Esophagus squamous epithelium (tissue), 4 donors: Measurements from ENCODE around the gene NGB.

Experiments
- CTCF ChIP-seq, 6 experiments: fragments of 450-650 bp in 4 of 6; fragments of 200-600 bp in 2 of 6; sonication (generic) in 2 of 6; IDR thresholded peaks; one replicate each; pipeline ENCODE4 v1.5.1; 2016 to 2019; ENCODE audit warnings: antibody characterized with exemption in 6 of 6, mild to moderate bottlenecking in 4 of 6, moderate library complexity in 4 of 6
- POLR2A ChIP-seq, 4 donors: fragments of 450-650 bp; IDR thresholded peaks; one replicate each; pipeline ENCODE4 v1.6.1; 2017; ENCODE audit warnings: antibody characterized with exemption in 4 of 4, mild to moderate bottlenecking in 4 of 4, moderate library complexity in 3 of 4

GRCh38 chr14:77264466-77265186, 6.4 kb downstream of the NGB start:
- no peak for TF ChIP-seq CTCF (IDR thresholded peaks at IDR 0.05)
- no peak for TF ChIP-seq POLR2A (IDR thresholded peaks at IDR 0.05)
